Transverse colon (tissue), 4 donors: ENCODE data around the gene STK39. TPM values are rescaled to one million over a fixed set of nuclear protein-coding genes. Genes with fewer than 3 reads are reported as not detected.

ENCODE experiments used
- DNase-seq: peaks from one replicate; pipeline ENCODE4 v3.0.0-alpha.2; 2019
- H3K27ac ChIP-seq, 4 donors: fragments of 200-600 bp; sonication (generic); 2 replicates each; pipeline ENCODE4 v1.5.1; 2016 to 2018; ENCODE audit warnings: inconsistent platforms in 4 of 4
- H3K27me3 ChIP-seq: fragments of 200-600 bp; sonication (generic); 2 replicates; pipeline ENCODE4 v1.5.1; 2017; ENCODE audit warnings: inconsistent platforms
- H3K36me3 ChIP-seq, 4 donors: fragments of 200-600 bp; sonication (generic); 2 replicates each; pipeline ENCODE4 v1.5.1; 2017 to 2019; ENCODE audit warnings: inconsistent platforms in 4 of 4
- H3K4me1 ChIP-seq, 4 donors: fragments of 200-600 bp; sonication (generic); 2 replicates each; pipeline ENCODE4 v1.5.1; 2017 to 2020; ENCODE audit warnings: inconsistent platforms in 4 of 4
- H3K4me3 ChIP-seq, 4 donors: fragments of 200-600 bp; sonication (generic); 1 replicate in 1 of 4; 2 replicates in 3 of 4; pipeline versions ENCODE4 v1.5.1 to v1.6.1; 2017 to 2019; ENCODE audit warnings: inconsistent platforms in 4 of 4
- H3K9me3 ChIP-seq, 2 donors: fragments of 200-600 bp; sonication (generic); 2 replicates each; pipeline ENCODE4 v1.5.1; 2017 to 2019; ENCODE audit warnings: inconsistent platforms in 2 of 2
- EP300 ChIP-seq: sonication (generic); formaldehyde crosslinking; IDR thresholded peaks from one replicate; pipeline ENCODE4 v1.6.1; 2017; ENCODE audit warnings: antibody characterized with exemption, low read depth
- POLR2A ChIP-seq: fragments of 450-650 bp; IDR thresholded peaks from one replicate; pipeline ENCODE4 v1.6.1; 2016; ENCODE audit warnings: antibody characterized with exemption, mild to moderate bottlenecking, moderate library complexity
- POLR2AphosphoS5 ChIP-seq, 3 donors: sonication (generic); formaldehyde crosslinking; IDR thresholded peaks; one replicate each; pipeline ENCODE4 v1.6.1; 2016; ENCODE audit warnings: antibody characterized with exemption in 3 of 3
- WGBS, 2 donors: methylation state at CpG; one replicate each; pipeline ENCODE4 v1.1.5; 2018; ENCODE audit warnings: low coverage in 1 of 2; 5-methylcytosine and 5-hydroxymethylcytosine counted together
- in situ Hi-C, 4 donors: fragments of 200-750 bp; cut with MboI; loops; one replicate each; pipeline versions ENCODE4 v1.15.0 to v1.15.1; 2017; ENCODE audit warnings: low sequenced_read_pairs in 3 of 4, low pct_ligation_motif_present in 1 of 4, low pct_unique_long_range_greater_than_20kb in 1 of 4
- intact Hi-C: fragments of 100-400 bp; cut with DNase I; formaldehyde crosslinking; loops from one replicate; pipeline ENCODE4 v1.15.1; 2023; ENCODE audit warnings: low total_unique reads
- total RNA-seq, 4 donors: library from RNA; depleted of rRNA; stranded (reverse); fragments of >200 nt; gene quantifications; one replicate each; pipeline ENCODE4 v1.1.0, GENCODE V29; 2016
- TF ChIP-seq, protein P1 (sequence below), 5 experiments: fragments of 200-600 bp in 3 of 5; fragments of 450-650 bp in 2 of 5; sonication (generic) in 3 of 5; IDR thresholded peaks; 1 replicate in 2 of 5; 2 replicates in 3 of 5; pipeline ENCODE4 v1.5.1; 2016 to 2017; ENCODE audit warnings: antibody characterized with exemption in 5 of 5, inconsistent platforms in 3 of 5, mild to moderate bottlenecking in 2 of 5, moderate library complexity in 1 of 5

Gene STK39
- total RNA-seq, 4 donors from 2014 or later, result 30.6 to 46.1 (median 36.7) TPM

GRCh38 chr2:168090366-168091135, 156.8 kb downstream of the STK39 start:
- H3K27me3 ChIP-seq, result no peaks in the 10 kb centered on the region
- TF ChIP-seq POLR2A (no peak), POLR2AphosphoS5 (IDR thresholded peaks at IDR 0.05) (no peak)
- H3K4me1 ChIP-seq, result no peaks in the 10 kb centered on the region
- no peaks in the 10 kb centered on the region for H3K36me3 ChIP-seq
- 71 to 96% methylated on average over 8 of the region's 8 CpGs for WGBS, 2 donors
- in situ Hi-C loops, result no loop called here
- no peak overlapping the region for H3K27ac ChIP-seq
- no peak overlapping the region for H3K4me3 ChIP-seq
- intact Hi-C loops, result no loop called here
- no peak for DNase-seq
- no peaks in the 10 kb centered on the region for H3K9me3 ChIP-seq

DNA sequence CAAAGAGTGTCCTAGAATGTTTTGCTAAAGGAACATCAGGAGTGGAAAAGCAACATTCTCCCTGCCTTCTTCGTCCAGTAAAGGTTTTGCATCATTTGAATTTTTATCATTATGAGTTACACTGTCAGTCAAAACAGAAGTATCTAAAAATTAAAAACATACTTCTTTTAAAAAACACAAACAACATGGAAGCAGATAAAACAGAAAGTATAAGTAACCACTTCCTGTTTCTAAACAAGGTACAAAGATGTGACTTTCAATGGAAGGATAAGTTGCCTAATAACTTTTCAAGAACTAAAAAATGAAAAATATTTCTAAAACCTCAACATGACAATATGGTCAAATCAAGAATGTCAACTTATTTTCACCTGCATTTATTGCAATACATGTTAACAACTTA, 158.2 kb downstream of the STK39 start:
- no peaks in the 10 kb centered on the region for H3K36me3 ChIP-seq
- no peak overlapping the region for H3K27ac ChIP-seq
- no peaks in the 10 kb centered on the region for H3K27me3 ChIP-seq
- H3K9me3 ChIP-seq, result no peaks in the 10 kb centered on the region
- in situ Hi-C loops, result no loop called here
- TF ChIP-seq POLR2AphosphoS5 (IDR thresholded peaks at IDR 0.05) (no peak), POLR2A (no peak), EP300 (no peak)
- TF ChIP-seq, protein P1, sequence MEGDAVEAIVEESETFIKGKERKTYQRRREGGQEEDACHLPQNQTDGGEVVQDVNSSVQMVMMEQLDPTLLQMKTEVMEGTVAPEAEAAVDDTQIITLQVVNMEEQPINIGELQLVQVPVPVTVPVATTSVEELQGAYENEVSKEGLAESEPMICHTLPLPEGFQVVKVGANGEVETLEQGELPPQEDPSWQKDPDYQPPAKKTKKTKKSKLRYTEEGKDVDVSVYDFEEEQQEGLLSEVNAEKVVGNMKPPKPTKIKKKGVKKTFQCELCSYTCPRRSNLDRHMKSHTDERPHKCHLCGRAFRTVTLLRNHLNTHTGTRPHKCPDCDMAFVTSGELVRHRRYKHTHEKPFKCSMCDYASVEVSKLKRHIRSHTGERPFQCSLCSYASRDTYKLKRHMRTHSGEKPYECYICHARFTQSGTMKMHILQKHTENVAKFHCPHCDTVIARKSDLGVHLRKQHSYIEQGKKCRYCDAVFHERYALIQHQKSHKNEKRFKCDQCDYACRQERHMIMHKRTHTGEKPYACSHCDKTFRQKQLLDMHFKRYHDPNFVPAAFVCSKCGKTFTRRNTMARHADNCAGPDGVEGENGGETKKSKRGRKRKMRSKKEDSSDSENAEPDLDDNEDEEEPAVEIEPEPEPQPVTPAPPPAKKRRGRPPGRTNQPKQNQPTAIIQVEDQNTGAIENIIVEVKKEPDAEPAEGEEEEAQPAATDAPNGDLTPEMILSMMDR (IDR thresholded peaks at IDR 0.05), result no peak
- DNase-seq, result no peak
- H3K4me3 ChIP-seq, result no peak overlapping the region
- intact Hi-C loops, result no loop called here
- H3K4me1 ChIP-seq, result no peaks in the 10 kb centered on the region
- WGBS, 2 donors, result 68 to 91% methylated on average over 1 of the region's 1 CpG

DNA sequence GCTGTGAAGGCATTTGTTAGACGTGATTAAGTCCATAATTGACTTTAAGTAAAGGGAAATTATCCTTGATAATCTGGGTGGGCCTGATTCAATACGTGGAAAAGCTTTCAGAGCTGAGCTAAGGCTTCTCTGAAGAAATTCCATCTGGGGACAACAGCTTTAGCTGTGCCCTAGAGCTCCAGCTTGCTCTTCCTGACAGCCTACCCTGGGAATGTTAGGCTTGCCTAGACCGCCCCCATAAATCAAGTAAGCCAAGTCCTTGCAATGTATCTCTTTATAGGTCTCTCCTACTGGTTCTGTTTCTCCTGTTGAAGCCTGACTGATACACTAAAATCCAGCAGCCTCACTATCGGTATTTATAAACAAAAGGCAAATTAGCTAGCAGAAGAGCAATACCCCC, 160.0 kb downstream of the STK39 start:
- Histone ChIP-seq H3K4me3 (no peak overlapping the region), H3K36me3 (no peaks in the 10 kb centered on the region), H3K9me3 (no peaks in the 10 kb centered on the region), H3K4me1 (no peaks in the 10 kb centered on the region), H3K27me3 (no peaks in the 10 kb centered on the region), H3K27ac (no peak overlapping the region)
- in situ Hi-C loops, result no loop called here
- intact Hi-C loops, result no loop called here
- WGBS, 2 donors, result 81 to 87% methylated on average over 3 to 4 of the region's 4 CpGs
- TF ChIP-seq, protein P1 (IDR thresholded peaks at IDR 0.05), result no peak
- TF ChIP-seq POLR2A (no peak), POLR2AphosphoS5 (IDR thresholded peaks at IDR 0.05) (no peak), EP300 (no peak)
- DNase-seq, result no peak

GRCh38 chr2:168086851-168087250, 160.5 kb downstream of the STK39 start:
- in situ Hi-C loops, result no loop called here
- TF ChIP-seq, protein P1 (IDR thresholded peaks at IDR 0.05), result no peak
- TF ChIP-seq POLR2A (no peak), POLR2AphosphoS5 (IDR thresholded peaks at IDR 0.05) (no peak), EP300 (no peak)
- DNase-seq, result no peak
- intact Hi-C loops, result no loop called here
- H3K27me3 ChIP-seq, result no peaks in the 10 kb centered on the region
- H3K4me3 ChIP-seq, result no peak overlapping the region
- H3K9me3 ChIP-seq, result no peaks in the 10 kb centered on the region
- H3K4me1 ChIP-seq, result no peaks in the 10 kb centered on the region
- 71 to 93% methylated on average over 5 of the region's 5 CpGs for WGBS, 2 donors
- H3K27ac ChIP-seq, result no peak overlapping the region
- no peaks in the 10 kb centered on the region for H3K36me3 ChIP-seq
